ENCODE data around the gene MXRA8.

MXRA8 gene

DNA sequence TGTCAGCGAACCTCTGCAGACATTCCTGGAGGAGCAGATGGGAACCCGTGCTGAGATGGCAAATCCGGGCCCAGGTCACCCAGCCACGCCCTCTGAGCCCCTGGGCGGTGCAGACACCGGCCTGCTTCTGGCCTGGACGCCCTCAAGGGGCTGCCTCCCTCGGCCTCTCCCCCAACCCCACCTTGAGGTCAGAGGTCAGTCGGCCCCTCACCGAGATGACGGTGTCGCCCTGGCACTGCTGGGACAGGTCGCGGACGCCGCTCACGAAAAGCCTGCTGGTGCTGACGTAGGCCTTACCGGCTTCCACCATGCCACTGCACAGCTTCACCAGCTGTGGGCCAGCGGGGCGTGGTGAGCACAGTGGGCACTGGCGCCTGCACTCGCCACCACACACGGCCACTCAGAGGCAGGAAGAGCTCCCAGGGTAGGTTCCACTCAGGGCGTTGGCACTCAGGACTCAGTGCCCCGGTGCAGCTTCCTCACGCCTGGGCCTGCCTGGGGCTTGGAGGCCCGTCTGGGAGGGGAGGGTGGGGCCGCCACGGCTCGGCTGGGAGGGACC is 55.3 kb downstream of the MXRA8 start:
- H3K4me3 ChIP-seq (ENCODE audit: low read depth in 1 of 2, low read length in 2 of 2) = no peak overlapping the region
- H3K27me3 ChIP-seq (ENCODE audit: insufficient read depth, low read length, poor library complexity) = no peaks in the 10 kb centered on the region
- no peak overlapping the region for H2AFZ ChIP-seq (ENCODE audit: low read depth, low read length)
- H4K20me1 ChIP-seq (ENCODE audit: insufficient read depth, low read length) = peaks cover 66% of the 10 kb centered on the region
- TF ChIP-seq, protein P1, sequence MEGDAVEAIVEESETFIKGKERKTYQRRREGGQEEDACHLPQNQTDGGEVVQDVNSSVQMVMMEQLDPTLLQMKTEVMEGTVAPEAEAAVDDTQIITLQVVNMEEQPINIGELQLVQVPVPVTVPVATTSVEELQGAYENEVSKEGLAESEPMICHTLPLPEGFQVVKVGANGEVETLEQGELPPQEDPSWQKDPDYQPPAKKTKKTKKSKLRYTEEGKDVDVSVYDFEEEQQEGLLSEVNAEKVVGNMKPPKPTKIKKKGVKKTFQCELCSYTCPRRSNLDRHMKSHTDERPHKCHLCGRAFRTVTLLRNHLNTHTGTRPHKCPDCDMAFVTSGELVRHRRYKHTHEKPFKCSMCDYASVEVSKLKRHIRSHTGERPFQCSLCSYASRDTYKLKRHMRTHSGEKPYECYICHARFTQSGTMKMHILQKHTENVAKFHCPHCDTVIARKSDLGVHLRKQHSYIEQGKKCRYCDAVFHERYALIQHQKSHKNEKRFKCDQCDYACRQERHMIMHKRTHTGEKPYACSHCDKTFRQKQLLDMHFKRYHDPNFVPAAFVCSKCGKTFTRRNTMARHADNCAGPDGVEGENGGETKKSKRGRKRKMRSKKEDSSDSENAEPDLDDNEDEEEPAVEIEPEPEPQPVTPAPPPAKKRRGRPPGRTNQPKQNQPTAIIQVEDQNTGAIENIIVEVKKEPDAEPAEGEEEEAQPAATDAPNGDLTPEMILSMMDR (IDR thresholded peaks at IDR 0.05; ENCODE audit: borderline replicate concordance, extremely low read depth, low read length, poor library complexity, severe bottlenecking) = no peak
- no peak for TF ChIP-seq EZH2 (IDR thresholded peaks at IDR 0.05; ENCODE audit: borderline replicate concordance, low read depth, low read length, severe bottlenecking)
- peaks cover 5% of the 10 kb centered on the region; the same call in 1 of the 2 replicates for H3K36me3 ChIP-seq (ENCODE audit: insufficient read depth, low read length)
- no peak overlapping the region for H3K4me2 ChIP-seq (ENCODE audit: insufficient read depth, low read length)
- peaks cover 39% of the 10 kb centered on the region for H3K79me2 ChIP-seq (ENCODE audit: insufficient read depth, low read length)
- no peak for DNase-seq
- no peak overlapping the region for H3K27ac ChIP-seq (ENCODE audit: low read length)
- H3K9ac ChIP-seq (ENCODE audit: low read depth, low read length) = no peak overlapping the region
- H3K9me3 ChIP-seq (ENCODE audit: insufficient read depth, low read length, severe bottlenecking) = no peaks in the 10 kb centered on the region
- peaks cover 26% of the 10 kb centered on the region for H3K4me1 ChIP-seq (ENCODE audit: insufficient read depth, low read length)
- ATAC-seq (ENCODE audit: insufficient read depth, low read depth) = no peak

Data from DND-41 (cell line).